OCI-LY1 (cell line): ENCODE results near the gene DNLZ.

Experiments
- H2AFZ ChIP-seq: fragments of 200-600 bp; sonication (generic), shearing (Covaris generic); 2 replicates; pipeline ENCODE4 v1.6.0; 2014; ENCODE audit warnings: antibody characterized with exemption, mild to moderate bottlenecking, low read length
- H3F3A ChIP-seq: fragments of 200-600 bp; sonication (generic), shearing (Covaris generic); 2 replicates; pipeline ENCODE4 v1.6.0; 2014; ENCODE audit warnings: mild to moderate bottlenecking, antibody characterized with exemption, low read length, moderate library complexity; ENCODE audit not compliant: insufficient read depth
- H3K27ac ChIP-seq: fragments of 200-600 bp; sonication (generic); 2 replicates; pipeline ENCODE4 v1.5.1; 2014; ENCODE audit warnings: low read length, mixed run types, mild to moderate bottlenecking, low read depth; ENCODE audit not compliant: poor library complexity, severe bottlenecking
- H3K27me3 ChIP-seq: fragments of 200-600 bp; sonication (generic); 2 replicates; pipeline ENCODE4 v1.6.0; 2014; ENCODE audit warnings: antibody characterized with exemption, mild to moderate bottlenecking, low read length, moderate library complexity; ENCODE audit not compliant: insufficient read depth
- H3K36me3 ChIP-seq: fragments of 200-600 bp; sonication (generic); 2 replicates; pipeline ENCODE4 v1.6.1; 2014; ENCODE audit warnings: mild to moderate bottlenecking, antibody characterized with exemption, low read length, moderate library complexity, mixed read lengths; ENCODE audit not compliant: insufficient read depth
- H3K4me1 ChIP-seq: fragments of 200-600 bp; sonication (generic); 2 replicates; pipeline ENCODE4 v1.5.1; 2014; ENCODE audit warnings: mild to moderate bottlenecking, low read length, moderate library complexity; ENCODE audit not compliant: insufficient read depth, severe bottlenecking
- H3K4me2 ChIP-seq: fragments of 200-600 bp; sonication (generic), shearing (Covaris generic); 2 replicates; pipeline ENCODE4 v1.6.1; 2014; ENCODE audit warnings: low read length
- H3K4me3 ChIP-seq: fragments of 200-600 bp; sonication (generic); 2 replicates; pipeline ENCODE4 v1.5.1; 2014; ENCODE audit warnings: low read length, low read depth, mild to moderate bottlenecking, mixed read lengths; ENCODE audit not compliant: poor library complexity, severe bottlenecking
- H3K79me2 ChIP-seq: fragments of 200-600 bp; shearing (Covaris generic); 2 replicates; pipeline ENCODE4 v1.6.1; 2016; ENCODE audit warnings: mixed run types, low read length, mixed read lengths; ENCODE audit not compliant: insufficient read depth
- H3K9ac ChIP-seq: fragments of 200-600 bp; sonication (generic), shearing (Covaris generic); 2 replicates; pipeline ENCODE4 v1.6.1; 2014; ENCODE audit warnings: mild to moderate bottlenecking, low read length, mixed read lengths
- H3K9me2 ChIP-seq: fragments of 200-600 bp; sonication (generic), shearing (Covaris generic); 2 replicates; pipeline ENCODE4 v1.6.1; 2014; ENCODE audit warnings: low read depth, mild to moderate bottlenecking, low read length, mixed read lengths
- H3K9me3 ChIP-seq: fragments of 200-600 bp; shearing (Covaris generic); 2 replicates; pipeline ENCODE4 v1.6.1; 2014; ENCODE audit warnings: low read length, mixed read lengths
- H4K20me1 ChIP-seq: fragments of 200-600 bp; sonication (generic), shearing (Covaris generic); 2 replicates; pipeline ENCODE4 v1.6.0; 2016; ENCODE audit warnings: mild to moderate bottlenecking, low read length; ENCODE audit not compliant: insufficient read depth
- EZH2 ChIP-seq: fragments of 200-600 bp; sonication (generic), shearing (Covaris generic); IDR thresholded peaks from 2 replicates; pipeline ENCODE4 v1.8.0; 2017; ENCODE audit warnings: borderline replicate concordance, mixed run types, mild to moderate bottlenecking, antibody characterized with exemption, low read length, moderate library complexity, mixed read lengths
- TF ChIP-seq, protein P1 (sequence below): fragments of 200-600 bp; sonication (generic), shearing (Covaris generic); IDR thresholded peaks from 2 replicates; pipeline ENCODE4 v1.5.1; 2017; ENCODE audit warnings: mild to moderate bottlenecking, antibody characterized with exemption, low read length, moderate library complexity, mixed read lengths

Gene DNLZ

DNA sequence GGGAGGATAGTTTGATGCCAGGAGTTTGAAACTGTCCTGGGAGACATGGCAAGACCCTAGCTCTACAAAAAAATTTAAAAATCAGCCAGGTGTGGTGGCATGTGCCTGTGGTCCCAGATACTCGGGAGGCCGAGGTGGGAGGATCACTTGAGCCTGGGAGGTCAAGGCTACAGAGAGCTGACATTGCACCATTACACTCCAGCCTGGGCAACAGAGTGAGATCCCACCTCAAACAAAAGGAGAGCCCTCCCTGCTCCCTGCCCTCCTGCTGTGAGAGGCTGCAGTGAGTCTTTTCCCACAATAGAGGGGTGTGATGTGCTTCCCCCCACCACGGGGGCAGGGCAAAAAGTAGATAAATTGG is 49.5 kb downstream of the DNLZ start:
- H3K36me3 ChIP-seq: peaks cover 9% of the 10 kb centered on the region; the same call in 1 of the 2 replicates
- peaks cover 32% of the 10 kb centered on the region; the same call in 1 of the 2 replicates for H3K27me3 ChIP-seq
- no peaks in the 10 kb centered on the region for H3K79me2 ChIP-seq
- H3K4me3 ChIP-seq: no peak overlapping the region
- H3K9me3 ChIP-seq: peaks cover 8% of the 10 kb centered on the region
- no peak overlapping the region for H3K4me2 ChIP-seq
- H3K27ac ChIP-seq: no peak overlapping the region
- no peak overlapping the region for H2AFZ ChIP-seq
- H3K4me1 ChIP-seq: no peaks in the 10 kb centered on the region
- H3K9ac ChIP-seq: no peak overlapping the region
- H4K20me1 ChIP-seq: no peaks in the 10 kb centered on the region
- H3K9me2 ChIP-seq: no peaks in the 10 kb centered on the region
- no peaks in the 10 kb centered on the region for H3F3A ChIP-seq
- TF ChIP-seq, protein P1, sequence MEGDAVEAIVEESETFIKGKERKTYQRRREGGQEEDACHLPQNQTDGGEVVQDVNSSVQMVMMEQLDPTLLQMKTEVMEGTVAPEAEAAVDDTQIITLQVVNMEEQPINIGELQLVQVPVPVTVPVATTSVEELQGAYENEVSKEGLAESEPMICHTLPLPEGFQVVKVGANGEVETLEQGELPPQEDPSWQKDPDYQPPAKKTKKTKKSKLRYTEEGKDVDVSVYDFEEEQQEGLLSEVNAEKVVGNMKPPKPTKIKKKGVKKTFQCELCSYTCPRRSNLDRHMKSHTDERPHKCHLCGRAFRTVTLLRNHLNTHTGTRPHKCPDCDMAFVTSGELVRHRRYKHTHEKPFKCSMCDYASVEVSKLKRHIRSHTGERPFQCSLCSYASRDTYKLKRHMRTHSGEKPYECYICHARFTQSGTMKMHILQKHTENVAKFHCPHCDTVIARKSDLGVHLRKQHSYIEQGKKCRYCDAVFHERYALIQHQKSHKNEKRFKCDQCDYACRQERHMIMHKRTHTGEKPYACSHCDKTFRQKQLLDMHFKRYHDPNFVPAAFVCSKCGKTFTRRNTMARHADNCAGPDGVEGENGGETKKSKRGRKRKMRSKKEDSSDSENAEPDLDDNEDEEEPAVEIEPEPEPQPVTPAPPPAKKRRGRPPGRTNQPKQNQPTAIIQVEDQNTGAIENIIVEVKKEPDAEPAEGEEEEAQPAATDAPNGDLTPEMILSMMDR: no peak
- TF ChIP-seq EZH2: no peak

DNA sequence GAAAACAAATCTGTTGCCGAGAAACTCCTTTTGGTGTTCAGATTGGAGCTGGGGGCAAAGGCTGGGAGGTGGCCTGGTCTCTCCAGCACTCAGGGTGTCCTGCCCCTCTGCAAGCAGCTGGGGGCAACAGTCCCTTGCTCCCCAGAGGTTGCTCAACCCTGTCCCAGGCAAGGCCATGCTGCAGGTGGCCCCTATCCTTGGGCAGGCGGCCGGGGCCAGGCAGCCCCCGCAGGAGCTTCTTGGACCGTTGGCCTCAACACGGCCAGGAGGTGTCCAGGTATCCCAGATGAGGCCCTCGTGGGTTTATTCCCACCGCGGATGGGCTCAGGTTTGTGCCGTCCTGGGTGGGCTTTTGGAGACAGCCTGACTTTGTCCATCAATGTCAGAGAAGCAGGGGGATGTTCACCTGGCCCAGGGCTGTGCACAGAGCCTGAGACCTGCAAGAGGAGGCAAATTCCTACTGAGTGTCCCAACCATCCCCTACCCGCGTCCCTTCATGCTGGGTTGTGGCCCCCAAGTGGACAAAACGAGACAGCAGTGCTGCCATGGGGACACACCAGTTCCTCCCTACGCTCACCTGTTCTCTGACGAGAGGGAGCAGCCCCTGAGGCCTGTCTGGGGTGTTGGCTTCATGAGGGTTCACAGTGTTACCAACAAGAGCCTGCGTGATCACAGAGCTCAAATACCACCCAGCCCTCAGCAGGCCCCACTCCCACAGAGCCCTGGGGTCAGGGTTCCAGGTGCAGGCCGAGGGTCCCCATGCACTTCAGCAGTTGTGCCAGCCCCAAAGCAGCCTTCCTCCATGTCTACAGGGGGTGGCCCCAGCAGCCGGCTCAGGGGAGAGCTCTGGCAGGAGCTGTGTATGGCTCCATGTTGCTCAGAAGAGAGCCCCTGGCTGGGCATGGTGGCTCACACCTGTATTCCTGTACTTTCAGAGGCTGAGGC is 50.2 kb downstream of the DNLZ start:
- Histone ChIP-seq H3K9me2 (no peaks in the 10 kb centered on the region), H3K27me3 (peaks cover 32% of the 10 kb centered on the region; the same call in 1 of the 2 replicates), H3K36me3 (peaks cover 9% of the 10 kb centered on the region; the same call in 1 of the 2 replicates), H3K4me1 (no peaks in the 10 kb centered on the region), H3K9me3 (peaks cover 8% of the 10 kb centered on the region), H3K9ac (no peak overlapping the region), H3K27ac (no peak overlapping the region), H4K20me1 (no peaks in the 10 kb centered on the region), H3F3A (no peaks in the 10 kb centered on the region), H3K79me2 (no peaks in the 10 kb centered on the region), H3K4me2 (no peak overlapping the region), H3K4me3 (no peak overlapping the region), H2AFZ (no peak overlapping the region)
- TF ChIP-seq EZH2: no peak
- TF ChIP-seq, protein P1: no peak

DNA sequence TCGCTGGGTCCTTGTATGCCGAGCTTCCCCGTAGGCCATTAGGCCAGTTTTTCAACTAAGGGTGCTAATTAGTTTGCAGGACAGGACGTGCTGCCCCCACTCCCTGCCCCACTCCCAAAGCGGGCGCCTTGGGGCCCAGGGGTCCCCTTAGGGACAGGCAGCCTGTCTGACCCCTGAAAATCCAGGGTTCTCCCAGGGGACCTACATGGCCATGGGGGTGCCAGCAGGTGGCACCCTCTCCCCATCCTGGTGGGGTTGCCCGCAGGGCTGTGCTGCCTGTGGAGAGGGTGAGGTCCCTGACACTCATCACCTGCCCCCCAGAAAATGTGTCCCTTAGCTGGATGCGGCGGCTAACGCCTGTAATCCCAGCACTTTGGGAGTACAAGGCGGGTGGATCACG is 51.1 kb downstream of the DNLZ start:
- no peak overlapping the region for H3K4me2 ChIP-seq
- TF ChIP-seq, protein P1: peak; percentile 53
- no peak for TF ChIP-seq EZH2
- no peaks in the 10 kb centered on the region for H3K9me2 ChIP-seq
- no peaks in the 10 kb centered on the region for H4K20me1 ChIP-seq
- H3K4me1 ChIP-seq: no peaks in the 10 kb centered on the region
- no peaks in the 10 kb centered on the region for H3K79me2 ChIP-seq
- H3K9me3 ChIP-seq: peaks cover 8% of the 10 kb centered on the region
- no peak overlapping the region for H3K9ac ChIP-seq
- H3K4me3 ChIP-seq: no peak overlapping the region
- H3K27me3 ChIP-seq: peaks cover 29% of the 10 kb centered on the region; the same call in 1 of the 2 replicates
- peaks cover 9% of the 10 kb centered on the region; the same call in 1 of the 2 replicates for H3K36me3 ChIP-seq
- H3F3A ChIP-seq: no peaks in the 10 kb centered on the region
- H3K27ac ChIP-seq: no peak overlapping the region
- H2AFZ ChIP-seq: no peak overlapping the region
